ENCODE measurements around the gene AQP12B. TPM values are rescaled to one million over a fixed set of nuclear protein-coding genes. Genes with fewer than 3 reads are reported as not detected.

The AQP12B gene
- total and polyA plus RNA-seq, 2 experiments from 2014 or later = not detected

DNA sequence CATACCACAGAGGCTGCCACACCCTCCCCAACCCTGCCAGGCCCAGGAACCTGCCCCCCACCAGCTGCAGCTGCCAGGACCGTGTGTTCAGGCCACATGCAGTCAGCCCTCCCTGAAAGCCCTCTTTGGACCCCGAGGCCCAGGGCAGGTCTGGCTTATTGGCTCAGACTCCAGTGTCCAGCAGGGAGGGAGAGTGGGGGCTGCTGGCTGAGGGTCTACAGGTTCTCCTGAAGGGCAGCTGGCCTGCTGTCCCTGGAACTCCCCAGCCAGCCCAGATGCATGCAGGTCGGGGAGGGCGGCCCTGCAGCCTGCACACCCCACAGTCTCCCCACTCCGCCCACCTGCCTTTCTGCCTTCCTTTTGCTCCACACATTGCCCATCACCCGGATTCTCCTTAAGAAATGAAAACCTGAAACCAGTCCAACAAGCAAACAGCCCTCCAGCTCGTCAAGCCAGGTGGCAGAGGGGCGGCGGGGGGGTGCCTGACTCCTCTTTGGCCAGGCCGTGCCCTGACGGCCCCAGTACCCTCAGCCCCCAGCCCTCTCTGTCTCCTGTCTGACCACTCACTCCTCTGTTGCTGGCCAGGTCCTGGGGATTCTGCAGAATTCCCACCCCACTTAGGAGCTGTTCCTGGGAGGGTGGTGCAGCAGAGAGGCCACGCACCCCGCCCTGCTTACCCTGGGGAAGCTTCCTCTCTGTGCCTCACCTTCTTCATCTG lies 39.4 kb downstream of the AQP12B start:
- Histone ChIP-seq H3K79me2 (ENCODE audit: insufficient read depth) (no peaks in the 10 kb centered on the region), H3K9ac (no peak overlapping the region), H3K9me2 (ENCODE audit: insufficient read depth) (no peaks in the 10 kb centered on the region), H3K36me3 (ENCODE audit: low read depth) (no peaks in the 10 kb centered on the region), H3K4me2 (ENCODE audit: unreplicated experiment) (no peak overlapping the region), H2AFZ (no peak overlapping the region), H3K27me3 (replicated peaks; ENCODE audit: insufficient read depth) (peaks cover 14% of the 10 kb centered on the region), H3F3A (ENCODE audit: insufficient read depth) (no peaks in the 10 kb centered on the region), H4K20me1 (ENCODE audit: insufficient read depth) (no peaks in the 10 kb centered on the region), H3K9me3 (ENCODE audit: low read depth) (no peaks in the 10 kb centered on the region), H3K27ac (no peak overlapping the region), H3K4me3 (no peak overlapping the region), H3K4me1 (ENCODE audit: insufficient read depth) (no peaks in the 10 kb centered on the region)
- in situ Hi-C loops (cut with MboI) = no loop called here
- DNase-seq = no peak
- WGBS, 2 experiments (ENCODE audit: low coverage in 1 of 2, low lambda C conversion rate in 2 of 2, missing lambda C conversion rate in 2 of 2) = 29 to 31% methylated on average over 12 to 13 of the region's 13 CpGs
- TF ChIP-seq EZH2 (IDR thresholded peaks at IDR 0.05; ENCODE audit: insufficient read depth, poor library complexity, severe bottlenecking) (no peak), EZH2phosphoT487 (IDR thresholded peaks at IDR 0.05; ENCODE audit: insufficient read depth, low read depth) (no peak)

DNA sequence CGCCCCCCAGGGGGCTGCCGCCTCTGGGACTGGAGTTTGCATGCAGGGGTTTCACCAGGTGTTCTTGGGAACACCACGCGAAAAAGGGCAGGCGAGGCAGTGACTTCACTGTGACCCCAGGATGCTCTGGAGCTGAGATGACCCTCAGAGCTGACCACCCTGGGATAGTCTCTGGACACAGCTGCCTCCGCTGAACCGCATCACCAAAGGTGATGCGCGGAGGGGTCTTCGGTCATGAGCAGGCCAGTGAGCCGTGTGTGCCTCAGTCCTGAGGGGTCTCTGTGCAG lies 39.9 kb downstream of the AQP12B start:
- no peaks in the 10 kb centered on the region for H3K79me2 ChIP-seq (ENCODE audit: insufficient read depth)
- no peaks in the 10 kb centered on the region for H3K4me1 ChIP-seq (ENCODE audit: insufficient read depth)
- no peaks in the 10 kb centered on the region for H3K9me2 ChIP-seq (ENCODE audit: insufficient read depth)
- no peak overlapping the region for H2AFZ ChIP-seq
- peaks cover 14% of the 10 kb centered on the region for H3K27me3 ChIP-seq (replicated peaks; ENCODE audit: insufficient read depth)
- no peaks in the 10 kb centered on the region for H4K20me1 ChIP-seq (ENCODE audit: insufficient read depth)
- no peaks in the 10 kb centered on the region for H3K36me3 ChIP-seq (ENCODE audit: low read depth)
- H3K4me2 ChIP-seq (ENCODE audit: unreplicated experiment) = no peak overlapping the region
- DNase-seq = no peak
- in situ Hi-C loops (cut with MboI) = no loop called here
- TF ChIP-seq EZH2 (IDR thresholded peaks at IDR 0.05; ENCODE audit: insufficient read depth, poor library complexity, severe bottlenecking) (no peak), EZH2phosphoT487 (IDR thresholded peaks at IDR 0.05; ENCODE audit: insufficient read depth, low read depth) (no peak)
- no peaks in the 10 kb centered on the region for H3F3A ChIP-seq (ENCODE audit: insufficient read depth)
- no peaks in the 10 kb centered on the region for H3K9me3 ChIP-seq (ENCODE audit: low read depth)
- no peak overlapping the region for H3K27ac ChIP-seq
- 78 to 80% methylated on average over 11 of the region's 11 CpGs for WGBS, 2 experiments (ENCODE audit: low coverage in 1 of 2, low lambda C conversion rate in 2 of 2, missing lambda C conversion rate in 2 of 2)
- no peak overlapping the region for H3K4me3 ChIP-seq
- H3K9ac ChIP-seq = no peak overlapping the region

DNA sequence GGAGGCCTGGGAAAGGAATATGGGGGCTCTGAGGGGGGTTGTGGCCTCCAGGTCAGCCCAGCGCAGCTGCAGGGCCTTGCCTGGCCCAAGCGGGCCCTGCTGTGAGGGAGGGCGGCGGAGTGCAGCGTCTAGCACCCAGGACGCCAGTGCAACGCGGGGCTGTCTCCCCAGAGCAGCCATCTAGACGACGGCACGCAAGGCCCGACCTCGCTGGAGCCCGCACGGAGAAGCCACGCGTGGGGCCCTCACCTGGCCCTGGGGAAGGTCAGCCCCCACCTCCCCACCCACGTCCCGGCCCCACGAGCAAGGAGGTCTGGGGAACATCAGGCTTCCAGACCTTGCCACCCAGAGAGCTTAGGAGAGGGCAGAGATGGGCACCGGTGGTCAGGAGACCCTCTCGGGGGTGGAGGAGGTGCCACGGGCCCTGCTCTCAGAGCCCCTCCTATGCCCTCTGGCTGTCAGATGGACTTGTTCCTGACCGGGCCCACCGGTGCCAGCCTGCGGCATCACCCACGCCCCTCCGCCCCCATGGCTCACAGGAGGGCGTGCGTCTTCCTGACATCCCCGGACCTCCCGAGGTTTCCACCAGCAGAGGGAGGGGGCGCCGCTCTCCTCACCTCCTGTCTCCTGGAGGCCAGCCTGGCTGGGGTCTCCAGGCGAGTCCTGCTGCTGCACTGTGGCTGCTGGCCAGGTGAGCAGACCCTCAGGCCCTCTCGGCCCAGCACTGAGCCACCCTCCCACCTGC lies 40.5 kb downstream of the AQP12B start:
- no peak overlapping the region for H3K4me2 ChIP-seq (ENCODE audit: unreplicated experiment)
- H3K9me2 ChIP-seq (ENCODE audit: insufficient read depth) = no peaks in the 10 kb centered on the region
- WGBS, 2 experiments (ENCODE audit: low coverage in 1 of 2, low lambda C conversion rate in 2 of 2, missing lambda C conversion rate in 2 of 2) = 68 to 79% methylated on average over 28 to 33 of the region's 36 CpGs
- no peak overlapping the region for H3K4me3 ChIP-seq
- peaks cover 14% of the 10 kb centered on the region for H3K27me3 ChIP-seq (replicated peaks; ENCODE audit: insufficient read depth)
- DNase-seq = no peak
- no peaks in the 10 kb centered on the region for H3K36me3 ChIP-seq (ENCODE audit: low read depth)
- no peaks in the 10 kb centered on the region for H3K9me3 ChIP-seq (ENCODE audit: low read depth)
- H3K4me1 ChIP-seq (ENCODE audit: insufficient read depth) = no peaks in the 10 kb centered on the region
- no peak overlapping the region for H3K27ac ChIP-seq
- no peaks in the 10 kb centered on the region for H4K20me1 ChIP-seq (ENCODE audit: insufficient read depth)
- no peak overlapping the region for H3K9ac ChIP-seq
- TF ChIP-seq EZH2phosphoT487 (IDR thresholded peaks at IDR 0.05; ENCODE audit: insufficient read depth, low read depth) (no peak), EZH2 (IDR thresholded peaks at IDR 0.05; ENCODE audit: insufficient read depth, poor library complexity, severe bottlenecking) (no peak)
- no peak overlapping the region for H2AFZ ChIP-seq
- in situ Hi-C loops (cut with MboI) = no loop called here
- no peaks in the 10 kb centered on the region for H3K79me2 ChIP-seq (ENCODE audit: insufficient read depth)
- H3F3A ChIP-seq (ENCODE audit: insufficient read depth) = no peaks in the 10 kb centered on the region

DNA sequence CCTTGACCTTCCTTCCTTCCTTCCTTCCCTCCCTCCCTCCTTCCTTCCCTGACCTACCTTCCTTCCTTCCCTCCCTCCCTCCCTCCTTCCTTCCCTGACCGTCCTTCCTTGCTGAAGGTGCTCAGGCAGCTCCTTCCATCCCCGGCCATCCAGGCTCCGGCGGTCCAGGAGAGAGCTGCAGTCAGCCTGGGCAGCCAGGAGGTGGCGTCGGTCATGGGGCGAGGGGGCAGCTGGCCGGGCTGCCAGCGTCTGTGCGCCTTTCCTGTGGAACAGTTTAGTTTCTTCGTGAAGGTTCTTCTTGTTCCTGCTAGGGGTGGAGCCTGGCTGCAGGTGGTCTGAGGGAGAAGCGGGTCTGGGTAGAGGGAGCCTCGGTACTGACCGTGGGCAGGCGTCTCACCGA lies 41.7 kb downstream of the AQP12B start:
- TF ChIP-seq EZH2phosphoT487 (IDR thresholded peaks at IDR 0.05; ENCODE audit: insufficient read depth, low read depth) (no peak), EZH2 (IDR thresholded peaks at IDR 0.05; ENCODE audit: insufficient read depth, poor library complexity, severe bottlenecking) (no peak)
- H3K79me2 ChIP-seq (ENCODE audit: insufficient read depth) = no peaks in the 10 kb centered on the region
- in situ Hi-C loops (cut with MboI) = no loop called here
- H3K36me3 ChIP-seq (ENCODE audit: low read depth) = no peaks in the 10 kb centered on the region
- 19% methylated on average over 15 to 16 of the region's 16 CpGs for WGBS, 2 experiments (ENCODE audit: low coverage in 1 of 2, low lambda C conversion rate in 2 of 2, missing lambda C conversion rate in 2 of 2)
- no peak overlapping the region for H2AFZ ChIP-seq
- H3K27ac ChIP-seq = no peak overlapping the region
- no peak overlapping the region for H3K9ac ChIP-seq
- peaks cover 14% of the 10 kb centered on the region for H3K27me3 ChIP-seq (replicated peaks; ENCODE audit: insufficient read depth)
- H3K4me2 ChIP-seq (ENCODE audit: unreplicated experiment) = no peak overlapping the region
- no peaks in the 10 kb centered on the region for H3K4me1 ChIP-seq (ENCODE audit: insufficient read depth)
- DNase-seq = peak; percentile 72
- no peaks in the 10 kb centered on the region for H3K9me3 ChIP-seq (ENCODE audit: low read depth)
- no peaks in the 10 kb centered on the region for H4K20me1 ChIP-seq (ENCODE audit: insufficient read depth)
- H3K9me2 ChIP-seq (ENCODE audit: insufficient read depth) = no peaks in the 10 kb centered on the region
- no peak overlapping the region for H3K4me3 ChIP-seq
- H3F3A ChIP-seq (ENCODE audit: insufficient read depth) = no peaks in the 10 kb centered on the region

Data from GM23248 (cell line).